IPS-20b (cell line): Measurements from ENCODE around the gene NUMA1.

Experiments
- H3K27ac ChIP-seq: one replicate; pipeline ENCODE4 v1.5.1; 2013; ENCODE audit warnings: low read length
- H3K27me3 ChIP-seq: 2 replicates; pipeline ENCODE4 v1.6.1; 2013; ENCODE audit warnings: mild to moderate bottlenecking, low read length, inconsistent platforms; ENCODE audit not compliant: insufficient read depth
- H3K36me3 ChIP-seq: 2 replicates; pipeline ENCODE4 v1.6.1; 2013; ENCODE audit warnings: low read depth, mild to moderate bottlenecking, inconsistent platforms, low read length, moderate library complexity; ENCODE audit not compliant: insufficient read depth
- H3K4me1 ChIP-seq: 2 replicates; pipeline ENCODE4 v1.6.1; 2013; ENCODE audit warnings: mild to moderate bottlenecking, control low read depth, inconsistent platforms, low read length, moderate library complexity; ENCODE audit not compliant: insufficient read depth
- H3K4me3 ChIP-seq: 2 replicates; pipeline ENCODE4 v1.5.1; 2013; ENCODE audit warnings: mild to moderate bottlenecking, low read length, inconsistent platforms
- H3K9ac ChIP-seq: 2 replicates; pipeline ENCODE4 v1.6.1; 2013; ENCODE audit warnings: low read depth, mild to moderate bottlenecking, inconsistent platforms, low read length, moderate library complexity
- H3K9me3 ChIP-seq: 2 replicates; pipeline ENCODE4 v1.6.1; 2013; ENCODE audit warnings: mild to moderate bottlenecking, low read depth, low read length, inconsistent platforms; ENCODE audit not compliant: insufficient read depth

The NUMA1 gene

GRCh38 chr11:72036687-72037086 is 43.7 kb downstream of the NUMA1 start:
- H3K9ac ChIP-seq = no peak overlapping the region
- H3K4me1 ChIP-seq = peaks cover 24% of the 10 kb centered on the region
- no peak overlapping the region for H3K27ac ChIP-seq
- H3K27me3 ChIP-seq = no peaks in the 10 kb centered on the region
- H3K36me3 ChIP-seq = peaks cover 39% of the 10 kb centered on the region
- H3K9me3 ChIP-seq = no peaks in the 10 kb centered on the region
- H3K4me3 ChIP-seq = no peak overlapping the region

DNA sequence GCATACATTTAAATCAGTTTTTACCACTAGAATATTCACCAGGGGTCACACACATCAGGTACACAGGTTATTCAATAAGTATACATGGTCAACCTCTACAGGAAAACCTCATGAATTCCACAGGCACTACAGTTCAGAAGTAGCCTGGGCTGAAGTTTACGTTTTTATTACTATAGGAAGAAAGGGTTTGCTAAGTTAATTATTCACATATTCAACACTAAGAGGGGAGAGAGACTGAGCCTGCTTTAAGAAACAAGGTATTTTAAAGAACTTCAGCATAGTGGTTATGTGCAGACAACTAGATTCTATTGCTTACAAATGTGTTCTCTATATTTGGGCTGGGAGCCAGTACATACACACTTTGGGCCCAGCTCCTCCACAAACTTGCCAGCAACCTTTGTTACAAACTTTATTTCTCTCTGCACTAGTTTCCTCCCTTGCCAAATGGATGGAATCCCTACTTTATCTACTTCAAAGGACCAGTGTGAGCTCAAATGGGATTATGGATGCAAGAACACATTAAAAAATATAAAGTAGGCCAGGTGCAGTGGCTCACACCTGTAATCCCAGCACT is 49.8 kb downstream of the NUMA1 start:
- no peak overlapping the region for H3K9ac ChIP-seq

GRCh38 chr11:72026090-72026489 is 54.3 kb downstream of the NUMA1 start:
- peaks cover 74% of the 10 kb centered on the region for H3K36me3 ChIP-seq
- no peaks in the 10 kb centered on the region for H3K4me1 ChIP-seq
- H3K9me3 ChIP-seq = no peaks in the 10 kb centered on the region
- H3K4me3 ChIP-seq = no peak overlapping the region
- H3K27me3 ChIP-seq = no peaks in the 10 kb centered on the region
- H3K9ac ChIP-seq = no peak overlapping the region
- no peak overlapping the region for H3K27ac ChIP-seq

More for the DNA sequence above, 49.8 kb downstream of the NUMA1 start:
- H3K4me1 ChIP-seq = no peaks in the 10 kb centered on the region
- peaks cover 66% of the 10 kb centered on the region for H3K36me3 ChIP-seq
- H3K27me3 ChIP-seq = no peaks in the 10 kb centered on the region
- H3K9me3 ChIP-seq = no peaks in the 10 kb centered on the region
- no peak overlapping the region for H3K4me3 ChIP-seq
- H3K27ac ChIP-seq = no peak overlapping the region

DNA sequence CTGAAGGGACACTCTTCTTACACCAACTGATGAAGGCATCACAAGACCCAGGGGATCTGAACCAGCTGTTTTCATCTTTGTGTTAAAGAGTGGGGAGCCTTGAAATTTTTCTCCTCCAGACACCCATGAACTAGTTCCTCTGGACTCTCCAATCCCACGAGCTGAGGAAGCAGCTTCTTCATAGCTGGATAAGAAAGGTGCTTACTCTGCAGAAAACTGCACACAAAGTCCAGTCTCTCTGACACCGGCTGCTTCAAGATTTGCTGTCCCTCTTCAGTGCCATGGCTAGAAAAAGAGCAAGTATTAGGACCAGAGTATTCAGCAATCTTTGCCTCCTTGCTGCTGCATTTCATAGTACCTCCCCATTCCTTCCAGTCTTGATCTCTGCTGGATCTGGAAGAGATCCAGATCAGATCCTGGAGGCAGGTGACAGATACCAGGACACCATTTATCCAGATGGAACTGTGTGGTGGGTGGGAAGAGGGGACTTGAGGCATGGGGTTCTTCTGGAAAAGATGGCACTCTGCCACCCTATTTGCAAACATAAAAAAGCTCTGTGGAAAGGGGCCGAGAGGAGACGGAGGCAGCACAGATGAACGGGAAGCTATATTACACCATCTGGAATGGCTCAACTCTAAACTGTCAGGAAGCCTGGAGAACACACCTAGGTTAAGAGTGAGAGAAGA is 56.1 kb downstream of the NUMA1 start:
- Histone ChIP-seq H3K9me3 (no peaks in the 10 kb centered on the region), H3K9ac (no peak overlapping the region), H3K27me3 (no peaks in the 10 kb centered on the region), H3K4me1 (no peaks in the 10 kb centered on the region), H3K36me3 (peaks cover 80% of the 10 kb centered on the region), H3K4me3 (no peak overlapping the region), H3K27ac (no peak overlapping the region)

DNA sequence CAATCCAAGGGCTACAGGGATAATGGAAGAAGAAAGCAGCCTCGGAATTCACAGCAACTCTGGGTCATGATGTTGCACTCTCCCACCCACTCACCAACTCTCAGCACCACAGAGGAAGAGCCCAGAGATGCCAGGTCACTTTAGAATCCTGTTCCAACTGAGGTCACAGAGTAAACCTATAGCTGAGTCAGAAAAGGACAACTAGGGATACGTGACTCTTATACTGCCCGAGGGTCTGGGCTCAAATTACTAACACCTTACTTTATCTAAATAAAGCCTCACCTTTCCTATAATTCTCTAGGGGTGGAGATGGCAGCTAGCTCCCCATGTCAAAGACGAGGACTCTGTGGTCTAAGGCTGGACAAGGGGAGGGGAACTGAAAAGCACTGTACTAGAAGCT is 57.0 kb downstream of the NUMA1 start:
- H3K4me3 ChIP-seq = no peak overlapping the region

GRCh38 chr11:72018171-72018570 is 62.2 kb downstream of the NUMA1 start:
- H3K36me3 ChIP-seq = peaks cover 99% of the 10 kb centered on the region
- H3K27ac ChIP-seq = no peak overlapping the region
- H3K9ac ChIP-seq = no peak overlapping the region
- no peaks in the 10 kb centered on the region for H3K4me1 ChIP-seq
- H3K27me3 ChIP-seq = no peaks in the 10 kb centered on the region
- no peaks in the 10 kb centered on the region for H3K9me3 ChIP-seq
- H3K4me3 ChIP-seq = no peak overlapping the region

More for the DNA sequence above, 57.0 kb downstream of the NUMA1 start:
- Histone ChIP-seq H3K27me3 (no peaks in the 10 kb centered on the region), H3K27ac (no peak overlapping the region), H3K4me1 (no peaks in the 10 kb centered on the region), H3K36me3 (peaks cover 80% of the 10 kb centered on the region), H3K9me3 (no peaks in the 10 kb centered on the region), H3K9ac (no peak overlapping the region)

DNA sequence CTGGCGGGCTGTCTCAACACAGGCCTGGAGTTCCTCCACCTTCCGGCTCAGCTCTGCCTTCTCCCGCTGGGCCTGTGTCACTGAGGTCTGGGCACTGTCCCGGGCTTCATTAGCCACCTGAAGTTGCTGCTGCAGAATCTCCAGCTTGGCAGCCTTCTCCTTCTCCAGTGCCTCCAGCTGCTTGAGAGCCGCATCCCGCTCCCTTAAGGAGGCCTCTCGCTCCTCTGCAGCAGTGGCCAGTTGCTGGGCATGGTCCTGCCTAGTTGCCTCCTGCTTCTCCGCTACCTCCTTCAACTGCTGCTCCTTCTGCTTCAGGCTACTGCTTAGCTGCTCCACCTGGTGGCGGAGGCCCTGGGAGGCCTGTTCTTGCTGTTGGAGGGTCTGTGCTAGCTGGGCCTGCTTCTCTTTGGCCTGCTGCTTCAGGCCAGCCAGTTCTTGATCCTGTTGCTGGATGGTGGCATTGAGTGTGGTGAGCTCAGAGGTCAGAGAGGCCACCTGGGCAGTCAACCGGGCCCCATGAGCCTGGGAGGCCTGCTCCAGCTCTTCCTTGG is 64.8 kb downstream of the NUMA1 start:
- H3K27me3 ChIP-seq = no peaks in the 10 kb centered on the region
- H3K9me3 ChIP-seq = no peaks in the 10 kb centered on the region
- H3K4me1 ChIP-seq = no peaks in the 10 kb centered on the region
- peaks cover 100% of the 10 kb centered on the region for H3K36me3 ChIP-seq
- H3K9ac ChIP-seq = no peak overlapping the region
- H3K4me3 ChIP-seq = no peak overlapping the region
- no peak overlapping the region for H3K27ac ChIP-seq

GRCh38 chr11:72014761-72015320 is 65.5 kb downstream of the NUMA1 start:
- no peak overlapping the region for H3K27ac ChIP-seq
- H3K36me3 ChIP-seq = peaks cover 100% of the 10 kb centered on the region
- no peak overlapping the region for H3K9ac ChIP-seq
- H3K9me3 ChIP-seq = no peaks in the 10 kb centered on the region
- H3K4me1 ChIP-seq = no peaks in the 10 kb centered on the region
- no peak overlapping the region for H3K4me3 ChIP-seq
- no peaks in the 10 kb centered on the region for H3K27me3 ChIP-seq

DNA sequence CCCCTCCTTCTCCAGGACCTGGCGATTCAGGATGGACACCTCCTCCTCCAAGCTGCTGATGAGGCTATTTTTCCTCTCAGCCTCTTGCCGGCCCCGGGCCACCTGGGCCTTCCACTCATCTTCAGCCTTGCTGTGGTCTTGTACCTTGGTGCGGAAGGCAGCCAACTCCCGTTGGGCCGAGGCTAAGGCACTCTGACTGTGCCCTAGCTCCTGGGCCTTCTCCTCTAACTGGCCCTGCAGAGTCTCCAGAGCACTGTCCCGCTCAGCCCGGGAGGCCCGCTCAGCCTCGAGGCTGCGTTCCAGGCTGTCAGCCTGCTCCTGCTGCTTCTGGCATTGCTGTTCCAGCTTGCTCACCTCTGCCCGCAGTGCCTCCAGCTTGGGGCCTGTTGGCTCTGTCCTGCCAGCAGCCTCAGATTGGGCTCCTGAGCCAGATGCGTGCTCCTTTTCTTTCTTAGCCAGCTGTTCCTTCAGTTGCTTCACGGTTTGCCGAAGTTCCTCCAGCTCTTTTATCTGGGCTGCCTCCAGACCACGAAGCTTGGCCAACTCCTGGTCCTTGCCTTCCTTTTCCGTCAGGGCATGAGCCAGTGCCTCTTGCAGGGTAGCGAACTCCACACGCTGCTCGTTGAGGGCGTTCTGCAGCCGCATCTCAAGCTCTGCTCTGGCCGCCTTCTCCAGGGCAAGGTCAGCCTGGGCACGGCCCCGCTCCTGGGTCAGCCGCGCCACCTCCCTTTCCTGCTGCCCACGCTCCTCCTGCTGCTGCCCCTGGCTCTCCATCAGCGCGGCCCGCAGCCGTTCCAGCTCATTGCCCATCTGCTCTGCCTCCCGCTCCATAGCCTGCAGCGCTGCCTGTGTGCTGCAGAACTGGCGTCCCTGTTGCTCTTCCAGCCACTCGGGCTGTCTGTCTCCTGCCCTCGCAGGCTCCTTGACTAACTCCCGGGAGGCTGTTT is 66.3 kb downstream of the NUMA1 start:
- no peaks in the 10 kb centered on the region for H3K4me1 ChIP-seq
- H3K9me3 ChIP-seq = no peaks in the 10 kb centered on the region
- peaks cover 99% of the 10 kb centered on the region for H3K36me3 ChIP-seq
- H3K9ac ChIP-seq = no peak overlapping the region
- H3K4me3 ChIP-seq = no peak overlapping the region
- no peak overlapping the region for H3K27ac ChIP-seq
- no peaks in the 10 kb centered on the region for H3K27me3 ChIP-seq

DNA sequence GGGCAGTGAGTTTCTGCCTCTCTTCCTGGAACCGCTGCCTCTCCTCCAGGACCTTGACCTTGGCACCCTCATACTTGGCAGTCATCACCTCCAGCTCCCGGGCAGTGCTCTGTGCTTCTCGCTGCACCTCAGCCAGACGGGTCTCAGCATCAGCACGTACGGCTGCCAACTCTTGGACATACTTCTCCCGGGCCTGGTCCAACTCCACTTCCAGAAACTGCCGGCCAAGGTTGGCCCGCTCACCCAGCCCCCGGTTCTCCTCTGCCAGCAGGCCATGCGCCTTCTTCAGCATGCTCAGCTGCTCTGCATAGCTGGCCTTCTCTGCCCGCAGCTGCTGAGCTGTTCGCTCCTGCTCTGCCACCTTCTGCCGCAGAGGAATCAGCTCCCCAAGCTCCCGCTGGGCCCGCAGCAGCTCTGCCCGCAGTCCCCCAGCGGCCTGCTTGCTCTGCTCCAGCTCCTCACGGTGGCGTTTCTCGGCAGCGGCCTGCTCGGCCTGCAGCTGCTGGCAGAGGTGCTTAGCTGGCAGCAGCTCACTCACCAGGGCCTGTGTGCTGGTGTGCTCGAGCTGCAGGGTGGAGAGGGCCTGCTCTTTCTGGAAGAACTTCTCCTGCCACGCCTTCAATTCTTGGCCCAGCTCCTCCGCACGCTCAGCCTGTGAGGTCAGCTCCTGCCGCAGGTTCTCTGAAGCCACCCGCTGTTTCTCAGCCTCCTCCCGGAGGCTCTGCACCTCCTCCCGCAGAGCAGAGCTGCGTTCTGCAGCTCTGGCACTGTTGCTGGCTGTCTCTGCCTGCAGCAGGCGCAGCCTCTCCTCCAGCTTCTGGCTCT is 67.2 kb downstream of the NUMA1 start:
- H3K4me3 ChIP-seq = no peak overlapping the region
- no peaks in the 10 kb centered on the region for H3K4me1 ChIP-seq
- no peaks in the 10 kb centered on the region for H3K9me3 ChIP-seq
- H3K36me3 ChIP-seq = peaks cover 98% of the 10 kb centered on the region
- H3K9ac ChIP-seq = no peak overlapping the region
- no peaks in the 10 kb centered on the region for H3K27me3 ChIP-seq
- no peak overlapping the region for H3K27ac ChIP-seq
